ENCODE measurements around the gene ACVR1. TPM values are rescaled to one million over a fixed set of nuclear protein-coding genes. Genes with fewer than 3 reads are reported as not detected.

The ACVR1 gene
- total and polyA plus RNA-seq, 9 of the 15 experiments (the other 6 are each of a cell fraction or from before 2014, with no cell fraction given) = 3.8 to 14.3 (median 6.9) TPM

DNA sequence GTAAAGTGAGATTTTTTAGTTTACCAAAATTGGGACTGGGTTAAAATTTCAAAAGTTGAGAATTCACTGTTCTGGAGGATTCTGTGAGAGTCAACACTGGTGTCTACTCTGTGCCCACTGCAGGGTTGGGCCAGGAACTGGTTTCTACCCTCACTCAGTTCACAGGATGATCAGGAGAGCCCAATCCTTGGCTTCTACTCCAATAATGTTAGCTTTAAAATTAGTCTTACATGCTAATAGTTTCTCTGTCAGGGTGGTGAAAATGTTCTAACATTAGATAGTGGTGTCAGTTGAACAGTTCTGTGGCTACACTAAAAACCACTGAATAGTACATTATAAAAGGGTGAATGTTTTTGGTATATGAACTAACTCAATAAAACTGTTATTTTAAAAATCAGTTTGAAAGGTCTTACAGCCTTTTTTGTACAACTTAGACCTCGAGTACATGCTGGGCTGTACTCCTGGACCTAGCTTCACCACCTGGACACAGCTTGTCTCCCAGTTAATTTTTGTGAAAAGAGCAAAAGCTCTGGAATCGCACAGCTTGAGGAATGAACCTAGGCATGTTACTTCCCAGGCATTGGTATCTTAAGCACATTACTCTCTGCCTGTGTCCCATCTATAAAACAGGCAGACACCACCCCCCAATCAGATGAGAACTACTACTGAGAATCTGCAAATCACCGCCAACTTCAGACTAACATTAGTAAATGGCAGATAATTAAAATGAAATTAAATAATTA lies 44.4 kb downstream of the ACVR1 start:
- TF ChIP-seq CEBPG (CRISPR knock-in tag; IDR thresholded peaks at IDR 0.05) (no peak), CEBPG (tag; conservative IDR thresholded peaks at IDR 0.05 in 1 of 2, IDR thresholded peaks at IDR 0.05 in 1 of 2) (0 out of 4 replicates have a peak, but pooled peaks of 1 of the 2 experiments have one; percentile 0), FOSL1 (tag; conservative IDR thresholded peaks at IDR 0.05) (peak; percentile 90), TEAD1 (CRISPR knock-in tag; IDR thresholded peaks at IDR 0.05) (no peak)
- Histone ChIP-seq H3K79me2 (ENCODE audit: control insufficient read depth, insufficient read depth, low read length) (peaks cover 6% of the 10 kb centered on the region; the same call in 2 of the 3 replicates), H4K20me1 (replicated peaks; ENCODE audit: control insufficient read depth, insufficient read depth, low read length) (no peaks in the 10 kb centered on the region), H3K9me3 (replicated peaks; ENCODE audit: control insufficient read depth, insufficient read depth, low read depth, low read length) (no peaks in the 10 kb centered on the region), H3K4me1 (replicated peaks in 1 of 2; ENCODE audit: control insufficient read depth in 2 of 2, insufficient read depth in 2 of 2, low read length in 2 of 2) (peaks cover 0 to 14% of the 10 kb centered on the region in 2 experiments; a peak in 3 of 5 replicates), H3K27ac (ENCODE audit: extremely low read depth, low read depth, low read length) (no peak overlapping the region), H3K9ac (ENCODE audit: insufficient read depth in 1 of 2, low read depth in 2 of 2, low read length in 2 of 2) (no peak overlapping the region), H3K36me3 (ENCODE audit: control insufficient read depth, insufficient read depth, low read length) (no peaks in the 10 kb centered on the region; the same call in 2 of the 3 replicates), H3K4me3 (no peak overlapping the region), H2AFZ (ENCODE audit: low read depth, low read length) (no peak overlapping the region), H3K9me1 (ENCODE audit: control insufficient read depth, insufficient read depth, low read length) (no peaks in the 10 kb centered on the region), H3K27me3 (ENCODE audit: control insufficient read depth in 2 of 2, insufficient read depth in 2 of 2, low read length in 2 of 2) (no peaks in the 10 kb centered on the region), H3K4me2 (ENCODE audit: insufficient read depth, low read length) (no peak overlapping the region)
- FAIRE-seq (no peak), ATAC-seq (no peak), DNase-seq (ENCODE audit: extremely low read depth in 1 of 4, low spot score in 3 of 4) (no peak)
- intact Hi-C loops (cut with micrococcal nuclease) = no loop called here
- POLR2A ChIA-PET = no interaction called here
- no TSS peak for BruUV-seq (replicated peaks)
- in situ Hi-C loops (cut with MboI) = no loop called here
- CTCF ChIA-PET (ENCODE audit: low intra/inter-chr PET ratio) = no interaction called here
- 64% methylated on average over 3 of the region's 3 CpGs for WGBS (ENCODE audit: insufficient coverage, low coverage, missing lambda C conversion rate)

Measured in K562 (cell line).